Mesenchymal stem cell (in vitro differentiated cells and primary cell): ENCODE measurements around the gene DESI1.
A peak's percentile ranks its signal among the peaks of the same experiment; 100 is the strongest.

Experiments used
- DNase-seq: peaks from one replicate; pipeline ENCODE4 v3.0.0-alpha.2; 2013
- H2AFZ ChIP-seq: one replicate; pipeline ENCODE4 v1.6.1; 2013; ENCODE audit warnings: low read depth, mild to moderate bottlenecking, control low read depth, inconsistent platforms, low read length, moderate library complexity
- H2AK5ac ChIP-seq: 2 replicates; pipeline ENCODE4 v1.6.1; 2013; ENCODE audit warnings: low read length, moderate library complexity, mild to moderate bottlenecking, inconsistent platforms; ENCODE audit not compliant: severe bottlenecking
- H2BK120ac ChIP-seq: one replicate; pipeline ENCODE4 v1.6.1; 2013; ENCODE audit warnings: low read depth, mild to moderate bottlenecking, inconsistent platforms, low read length, moderate library complexity
- H2BK12ac ChIP-seq, 2 experiments: one replicate each; pipeline ENCODE4 v1.6.1; 2013; ENCODE audit warnings: inconsistent platforms in 2 of 2, low read length in 2 of 2, mild to moderate bottlenecking in 2 of 2, moderate library complexity in 2 of 2, control low read depth in 1 of 2
- H2BK15ac ChIP-seq: one replicate; pipeline ENCODE4 v1.6.1; 2013; ENCODE audit warnings: mild to moderate bottlenecking, low read depth, inconsistent platforms; ENCODE audit not compliant: poor library complexity, severe bottlenecking
- H2BK5ac ChIP-seq: 2 replicates; pipeline ENCODE4 v1.6.1; 2013; ENCODE audit warnings: low read depth, mild to moderate bottlenecking, low read length, control low read depth, inconsistent platforms; ENCODE audit not compliant: poor library complexity, severe bottlenecking
- H3K14ac ChIP-seq, 2 experiments: one replicate each; pipeline ENCODE4 v1.6.1; 2013; ENCODE audit warnings: inconsistent platforms in 2 of 2, low read length in 2 of 2, control low read depth in 1 of 2, mild to moderate bottlenecking in 1 of 2, moderate library complexity in 1 of 2
- H3K18ac ChIP-seq, 2 experiments: one replicate each; pipeline ENCODE4 v1.6.1; 2013; ENCODE audit warnings: inconsistent platforms in 2 of 2, low read length in 2 of 2, control low read depth in 1 of 2, low read depth in 1 of 2, mild to moderate bottlenecking in 1 of 2
- H3K23ac ChIP-seq, 2 experiments: one replicate each; pipeline ENCODE4 v1.6.1; 2013; ENCODE audit warnings: inconsistent platforms in 2 of 2, low read length in 2 of 2, mild to moderate bottlenecking in 2 of 2, moderate library complexity in 2 of 2, control low read depth in 1 of 2
- H3K27ac ChIP-seq: 2 replicates; pipeline ENCODE4 v1.5.1; 2013; ENCODE audit warnings: mild to moderate bottlenecking, moderate library complexity, low read length, control low read depth, inconsistent platforms; ENCODE audit not compliant: poor library complexity, severe bottlenecking
- H3K27me3 ChIP-seq, 2 experiments: 2 replicates each; pipeline versions ENCODE4 v1.6.1 to v1.7.0; 2013; ENCODE audit warnings: low read length in 2 of 2, mild to moderate bottlenecking in 2 of 2, moderate library complexity in 2 of 2, control low read depth in 1 of 2, inconsistent platforms in 1 of 2; ENCODE audit not compliant: control insufficient read depth in 1 of 2, insufficient read depth in 1 of 2
- H3K36me3 ChIP-seq, 2 experiments: 2 replicates each; pipeline versions ENCODE4 v1.6.1 to v1.7.0; 2013; ENCODE audit warnings: low read length in 2 of 2, control low read depth in 1 of 2, inconsistent platforms in 1 of 2, low read depth in 1 of 2, mild to moderate bottlenecking in 1 of 2; ENCODE audit not compliant: insufficient read depth in 2 of 2, control insufficient read depth in 1 of 2
- H3K4ac ChIP-seq, 2 experiments: one replicate each; pipeline ENCODE4 v1.6.1; 2013; ENCODE audit warnings: inconsistent platforms in 2 of 2, low read length in 2 of 2, mild to moderate bottlenecking in 2 of 2, moderate library complexity in 2 of 2, control low read depth in 1 of 2, low read depth in 1 of 2
- H3K4me1 ChIP-seq: 2 replicates; pipeline ENCODE4 v1.6.1; 2013; ENCODE audit warnings: low read depth, low read length, control low read depth; ENCODE audit not compliant: control insufficient read depth, insufficient read depth
- H3K4me2 ChIP-seq: 2 replicates; pipeline ENCODE4 v1.6.1; 2013; ENCODE audit warnings: low read length, mild to moderate bottlenecking, inconsistent platforms; ENCODE audit not compliant: poor library complexity, severe bottlenecking
- H3K4me3 ChIP-seq, 2 experiments: 2 replicates each; pipeline versions ENCODE4 v1.5.1 to v1.7.0; 2013; ENCODE audit warnings: low read length in 2 of 2, mild to moderate bottlenecking in 2 of 2, control low read depth in 1 of 2, low read depth in 1 of 2; ENCODE audit not compliant: insufficient read depth in 1 of 2
- H3K79me1 ChIP-seq: replicated peaks from 2 replicates; pipeline ENCODE4 v1.6.1; 2013; ENCODE audit warnings: mild to moderate bottlenecking, control low read depth, low read length, inconsistent platforms; ENCODE audit not compliant: poor library complexity, severe bottlenecking
- H3K9ac ChIP-seq: 2 replicates; pipeline ENCODE4 v1.7.0; 2013; ENCODE audit warnings: mild to moderate bottlenecking, low read length, moderate library complexity
- H3K9me3 ChIP-seq: 2 replicates; pipeline ENCODE4 v1.7.0; 2013; ENCODE audit warnings: mild to moderate bottlenecking, low read length; ENCODE audit not compliant: control insufficient read depth
- H4K8ac ChIP-seq: one replicate; pipeline ENCODE4 v1.6.1; 2013; ENCODE audit warnings: inconsistent platforms, mild to moderate bottlenecking, low read length, moderate library complexity
- H4K91ac ChIP-seq: one replicate; pipeline ENCODE4 v1.6.1; 2013; ENCODE audit warnings: mild to moderate bottlenecking, low read length, inconsistent platforms
- WGBS: methylation state at CpG from one replicate; pipeline ENCODE4 v1.1.7; 2013; ENCODE audit warnings: mixed read lengths; 5-methylcytosine and 5-hydroxymethylcytosine counted together

The DESI1 gene

DNA sequence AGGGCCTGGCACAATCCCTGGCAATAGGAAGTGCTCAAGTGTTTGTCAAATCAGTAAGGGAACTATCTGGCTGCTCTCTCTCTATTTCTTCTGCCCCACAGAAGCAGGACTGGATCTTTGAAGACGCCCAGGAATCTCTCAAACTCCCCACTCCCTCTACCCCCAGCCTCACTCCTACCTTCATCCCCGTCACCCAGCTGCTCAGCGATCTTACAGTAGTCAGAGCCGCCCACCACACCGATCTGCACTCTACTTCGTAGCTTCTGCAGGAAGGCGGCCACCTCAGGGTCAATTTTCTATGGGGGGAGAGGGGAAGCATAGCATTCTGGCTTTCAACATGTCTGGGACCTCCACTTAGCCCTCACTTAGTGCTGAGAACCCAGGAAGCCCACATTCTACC, 34.9 kb downstream of the DESI1 start:
- H2AFZ ChIP-seq = no peak overlapping the region
- H2AK5ac ChIP-seq = no peak overlapping the region
- no peak overlapping the region for H4K8ac ChIP-seq
- no peak overlapping the region for H3K23ac ChIP-seq
- WGBS = 97% methylated on average over 6 of the region's 7 CpGs
- no peak overlapping the region for H4K91ac ChIP-seq
- no peak overlapping the region for H3K18ac ChIP-seq
- H2BK15ac ChIP-seq = no peak overlapping the region
- peaks cover 16% of the 10 kb centered on the region for H3K4me1 ChIP-seq
- H3K4me2 ChIP-seq = no peak overlapping the region
- H3K14ac ChIP-seq = no peak overlapping the region
- H2BK5ac ChIP-seq = no peak overlapping the region
- H3K27ac ChIP-seq = no peak overlapping the region
- H3K79me1 ChIP-seq = peaks cover 28% of the 10 kb centered on the region
- H3K4ac ChIP-seq = no peak overlapping the region
- no peak overlapping the region for H2BK12ac ChIP-seq
- H3K27me3 ChIP-seq = no peaks in the 10 kb centered on the region
- no peak for DNase-seq
- no peaks in the 10 kb centered on the region for H3K9me3 ChIP-seq
- peaks cover 43 to 44% of the 10 kb centered on the region in 2 experiments for H3K36me3 ChIP-seq
- H2BK120ac ChIP-seq = no peak overlapping the region
- no peak overlapping the region for H3K4me3 ChIP-seq
- H3K9ac ChIP-seq = no peak overlapping the region

DNA sequence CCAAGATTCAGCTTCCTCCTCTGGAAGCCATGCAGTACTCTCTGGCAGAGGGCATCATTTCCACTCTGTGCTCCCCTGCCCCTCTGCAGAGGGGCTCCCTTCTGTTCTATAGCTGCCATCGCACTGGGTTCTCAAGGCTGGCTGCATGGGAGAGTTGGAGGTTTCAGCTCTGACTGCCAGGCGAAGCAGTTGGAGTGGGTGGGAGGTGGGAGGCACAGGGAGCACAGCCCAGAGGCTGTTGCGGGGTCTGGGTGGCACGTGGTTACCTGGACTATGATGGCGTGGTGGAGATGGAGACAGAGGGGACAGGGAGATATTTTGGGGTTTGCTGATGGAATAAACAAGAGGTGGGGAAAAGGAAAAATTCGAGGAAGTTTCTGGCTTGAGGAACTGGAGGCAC, 36.0 kb downstream of the DESI1 start:
- no peak overlapping the region for H2AFZ ChIP-seq
- H3K27me3 ChIP-seq = no peaks in the 10 kb centered on the region
- no peak overlapping the region for H3K27ac ChIP-seq
- H3K4ac ChIP-seq = no peak overlapping the region
- H3K79me1 ChIP-seq = peaks cover 28% of the 10 kb centered on the region
- H3K18ac ChIP-seq = no peak overlapping the region
- H2BK15ac ChIP-seq = no peak overlapping the region
- H3K4me1 ChIP-seq = peaks cover 16% of the 10 kb centered on the region
- DNase-seq = no peak
- no peak overlapping the region for H4K8ac ChIP-seq
- no peak overlapping the region for H3K4me3 ChIP-seq
- H3K14ac ChIP-seq = no peak overlapping the region
- H3K36me3 ChIP-seq = peaks cover 49 to 51% of the 10 kb centered on the region in 2 experiments
- H2BK12ac ChIP-seq = no peak overlapping the region
- no peak overlapping the region for H2BK120ac ChIP-seq
- H4K91ac ChIP-seq = no peak overlapping the region
- H3K9ac ChIP-seq = no peak overlapping the region
- H3K9me3 ChIP-seq = no peaks in the 10 kb centered on the region
- no peak overlapping the region for H2BK5ac ChIP-seq
- H3K23ac ChIP-seq = no peak overlapping the region
- H2AK5ac ChIP-seq = no peak overlapping the region
- WGBS = 95% methylated on average over 6 of the region's 6 CpGs
- no peak overlapping the region for H3K4me2 ChIP-seq

DNA sequence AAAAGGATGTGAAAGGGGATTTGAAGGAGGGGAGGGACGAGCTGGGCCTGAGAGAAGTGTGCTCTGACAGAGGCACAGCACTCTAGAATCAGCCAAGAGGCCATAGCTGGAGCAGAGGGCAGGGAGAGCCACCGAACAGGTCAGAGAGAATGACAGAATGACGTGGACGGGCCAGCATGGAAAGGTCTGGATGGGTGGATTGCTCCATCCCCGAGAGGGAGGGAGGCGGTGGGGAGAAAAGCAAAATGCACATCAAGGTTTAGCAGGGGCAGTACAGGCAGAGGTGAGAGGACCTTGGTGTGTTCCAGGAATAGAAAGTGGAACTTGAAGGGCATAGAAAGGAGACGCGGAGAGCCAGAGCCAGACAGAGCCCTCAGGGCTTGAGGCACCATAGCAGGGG, 38.1 kb downstream of the DESI1 start:
- Histone ChIP-seq H2BK15ac (no peak overlapping the region), H4K8ac (peak overlapping the region; percentile 46), H3K14ac (no peak overlapping the region), H3K9me3 (no peaks in the 10 kb centered on the region), H3K79me1 (peaks cover 19% of the 10 kb centered on the region), H3K27me3 (no peaks in the 10 kb centered on the region), H2AFZ (no peak overlapping the region), H2AK5ac (no peak overlapping the region), H3K4me1 (peaks cover 3% of the 10 kb centered on the region), H4K91ac (no peak overlapping the region), H3K18ac (no peak overlapping the region), H3K27ac (no peak overlapping the region), H3K4me2 (no peak overlapping the region), H2BK5ac (no peak overlapping the region), H3K23ac (no peak overlapping the region), H2BK12ac (no peak overlapping the region), H3K4me3 (no peak overlapping the region), H2BK120ac (no peak overlapping the region), H3K4ac (no peak overlapping the region), H3K9ac (no peak overlapping the region), H3K36me3 (peaks cover 71 to 73% of the 10 kb centered on the region in 2 experiments)
- WGBS = 94% methylated on average over 8 of the region's 8 CpGs
- DNase-seq = no peak

DNA sequence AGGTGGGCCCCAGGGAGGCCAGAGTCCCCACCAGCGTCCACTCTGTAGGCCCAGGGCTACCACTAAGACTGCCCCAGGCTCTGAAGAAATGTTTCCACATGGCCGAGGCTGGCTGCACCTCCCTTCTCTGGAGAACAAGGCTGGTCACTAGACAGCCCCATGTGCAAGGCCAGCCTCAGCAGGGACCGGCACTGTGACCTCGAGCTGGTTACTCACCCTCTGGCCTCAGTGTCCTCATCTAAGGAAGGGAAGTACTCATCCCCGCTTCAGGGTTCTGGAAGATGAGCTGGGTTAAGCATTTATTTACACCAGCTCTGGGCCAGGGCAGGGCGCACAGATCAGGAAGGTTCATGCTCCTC, 40.9 kb downstream of the DESI1 start:
- H2BK12ac ChIP-seq = no peak overlapping the region
- H3K23ac ChIP-seq = no peak overlapping the region
- H4K91ac ChIP-seq = no peak overlapping the region
- H2AFZ ChIP-seq = no peak overlapping the region
- WGBS = 92% methylated on average over 6 of the region's 6 CpGs
- no peak overlapping the region for H3K4me3 ChIP-seq
- no peak overlapping the region for H3K4me2 ChIP-seq
- no peak overlapping the region for H2BK15ac ChIP-seq
- H2BK5ac ChIP-seq = no peak overlapping the region
- H3K9me3 ChIP-seq = no peaks in the 10 kb centered on the region
- no peak for DNase-seq
- no peak overlapping the region for H3K14ac ChIP-seq
- H2BK120ac ChIP-seq = no peak overlapping the region
- H4K8ac ChIP-seq = no peak overlapping the region
- peaks cover 11% of the 10 kb centered on the region for H3K4me1 ChIP-seq
- H2AK5ac ChIP-seq = no peak overlapping the region
- no peaks in the 10 kb centered on the region for H3K27me3 ChIP-seq
- no peak overlapping the region for H3K9ac ChIP-seq
- no peak overlapping the region for H3K18ac ChIP-seq
- no peak overlapping the region for H3K4ac ChIP-seq
- peaks cover 11% of the 10 kb centered on the region for H3K79me1 ChIP-seq
- no peak overlapping the region for H3K27ac ChIP-seq
- peaks cover 78 to 91% of the 10 kb centered on the region in 2 experiments for H3K36me3 ChIP-seq
